GM21367 (cell line): ENCODE data around the gene PKP3.
"Not testable (repeated sequence)": the region's sequence is repeated elsewhere in the genome, so short reads cannot be mapped to it uniquely, and the experiment has no call there.

Source experiments
- ATAC-seq: cut with Tn5 transposase; IDR thresholded peaks from one replicate; pipeline ENCODE4 v1.9.1; 2021; ENCODE audit not compliant: unreplicated experiment

PKP3 gene

GRCh38 chr11:362642-363442 lies 31.2 kb upstream of the PKP3 start:
- no peak for ATAC-seq

DNA sequence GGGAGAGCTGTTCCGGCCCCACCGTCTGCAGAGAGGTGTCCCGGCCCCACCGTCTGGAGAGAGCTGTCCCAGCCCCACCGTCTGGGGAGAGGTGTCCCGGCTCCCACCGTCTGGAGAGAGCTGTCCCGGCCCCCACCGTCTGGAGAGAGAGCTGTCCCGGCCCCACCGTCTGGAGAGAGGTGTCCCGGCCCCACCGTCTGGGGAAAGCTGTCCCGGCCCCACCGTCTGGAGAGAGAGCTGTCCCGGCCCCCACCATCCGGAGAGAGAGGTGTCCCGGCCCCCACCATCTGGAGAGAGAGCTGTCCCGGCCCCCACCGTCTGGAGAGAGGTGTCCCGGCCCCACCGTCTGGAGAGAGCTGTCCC lies 30.6 kb upstream of the PKP3 start:
- ATAC-seq: not testable (repeated sequence)

GRCh38 chr11:363948-364761 lies 29.9 kb upstream of the PKP3 start:
- ATAC-seq: no peak

- ATAC-seq: no peak
These were observed 28.9 kb upstream of the PKP3 start for GRCh38 chr11:364991-365725.

DNA sequence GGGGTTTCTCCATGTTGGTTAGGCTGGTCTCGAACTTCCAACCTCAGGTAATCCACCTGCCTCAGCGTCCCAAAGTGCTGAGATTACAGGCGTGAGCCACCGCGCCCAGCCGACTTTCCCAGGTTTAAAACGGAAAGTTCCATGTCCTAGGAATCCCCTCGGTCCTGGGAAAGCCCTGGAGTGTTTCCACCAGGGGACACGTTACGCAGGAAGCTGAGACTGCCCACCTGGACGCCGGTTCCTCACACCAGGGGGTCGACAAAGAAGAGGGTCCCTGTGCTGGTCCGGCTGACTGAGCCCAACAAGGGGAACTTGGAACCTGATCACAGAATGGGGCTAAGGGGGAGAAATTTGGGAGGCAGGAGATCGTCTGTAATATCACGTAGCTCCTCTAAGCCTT lies 28.2 kb upstream of the PKP3 start:
- ATAC-seq: no peak

DNA sequence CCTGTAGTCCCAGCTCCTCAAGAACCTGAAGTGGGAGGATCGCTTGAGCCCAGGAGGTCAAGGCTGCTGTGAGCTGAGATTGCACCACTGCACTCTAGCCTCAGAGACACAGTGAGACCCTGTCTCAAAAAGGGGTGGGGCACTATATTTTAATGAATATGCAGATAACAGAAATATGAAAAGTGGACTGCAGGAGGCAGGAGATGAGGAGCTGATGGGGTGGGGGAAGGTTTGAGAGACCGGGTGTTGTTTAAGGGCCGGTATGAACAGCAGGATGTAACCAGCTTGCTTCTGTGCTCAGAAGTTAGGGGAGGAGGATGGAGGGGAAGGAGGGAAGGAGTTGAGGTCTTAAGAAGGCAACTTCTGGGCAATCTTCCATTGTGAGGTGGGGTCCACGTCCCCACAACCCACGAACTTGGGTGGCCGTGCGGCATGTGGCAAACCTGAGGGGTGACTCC lies 26.0 kb upstream of the PKP3 start:
- no peak for ATAC-seq

DNA sequence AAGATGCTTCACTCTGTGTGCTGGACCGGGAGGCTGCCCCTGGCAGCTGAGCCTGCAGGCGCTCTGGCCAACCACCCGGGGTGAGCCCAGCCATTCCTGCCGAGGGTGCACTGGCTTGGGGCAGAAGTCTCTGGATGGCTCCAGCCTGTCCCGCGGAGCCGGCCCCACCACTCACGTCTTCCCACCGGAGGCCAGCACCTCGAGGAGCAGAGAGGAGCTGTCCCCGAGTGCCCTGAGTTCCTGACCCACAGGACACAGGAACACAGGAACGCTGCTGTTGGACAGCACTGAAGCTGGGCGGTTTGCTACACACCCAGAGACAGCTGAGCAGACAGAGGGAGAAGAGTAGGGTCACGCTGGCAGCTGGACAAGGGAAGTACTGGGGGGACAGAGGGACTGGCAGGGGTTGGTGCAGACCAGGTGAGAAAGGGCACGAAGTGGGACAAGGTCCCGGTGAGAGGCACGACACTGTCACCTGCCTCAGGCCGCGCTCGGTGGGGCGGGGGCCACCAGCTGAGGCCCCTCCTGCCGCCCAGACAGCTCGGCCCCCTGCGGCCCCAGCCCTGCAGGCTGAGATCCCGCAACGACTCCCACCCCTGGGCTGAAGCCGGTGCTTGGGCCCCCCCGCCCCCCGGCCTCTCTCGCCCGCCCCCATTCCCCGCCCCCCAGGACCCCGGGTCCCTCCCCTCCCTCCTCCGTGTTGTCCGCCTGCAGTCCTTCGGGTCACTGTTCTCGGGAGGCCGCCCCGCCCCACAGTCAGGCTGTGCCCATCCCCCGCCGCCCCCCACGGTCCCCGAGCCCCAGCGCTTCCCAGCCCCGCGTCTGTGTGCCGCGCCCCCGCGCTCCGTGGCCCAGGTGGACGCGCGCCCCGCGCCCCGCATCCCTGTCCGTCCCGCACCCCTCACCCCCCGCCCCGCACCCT lies 25.3 kb upstream of the PKP3 start:
- ATAC-seq: no peak

DNA sequence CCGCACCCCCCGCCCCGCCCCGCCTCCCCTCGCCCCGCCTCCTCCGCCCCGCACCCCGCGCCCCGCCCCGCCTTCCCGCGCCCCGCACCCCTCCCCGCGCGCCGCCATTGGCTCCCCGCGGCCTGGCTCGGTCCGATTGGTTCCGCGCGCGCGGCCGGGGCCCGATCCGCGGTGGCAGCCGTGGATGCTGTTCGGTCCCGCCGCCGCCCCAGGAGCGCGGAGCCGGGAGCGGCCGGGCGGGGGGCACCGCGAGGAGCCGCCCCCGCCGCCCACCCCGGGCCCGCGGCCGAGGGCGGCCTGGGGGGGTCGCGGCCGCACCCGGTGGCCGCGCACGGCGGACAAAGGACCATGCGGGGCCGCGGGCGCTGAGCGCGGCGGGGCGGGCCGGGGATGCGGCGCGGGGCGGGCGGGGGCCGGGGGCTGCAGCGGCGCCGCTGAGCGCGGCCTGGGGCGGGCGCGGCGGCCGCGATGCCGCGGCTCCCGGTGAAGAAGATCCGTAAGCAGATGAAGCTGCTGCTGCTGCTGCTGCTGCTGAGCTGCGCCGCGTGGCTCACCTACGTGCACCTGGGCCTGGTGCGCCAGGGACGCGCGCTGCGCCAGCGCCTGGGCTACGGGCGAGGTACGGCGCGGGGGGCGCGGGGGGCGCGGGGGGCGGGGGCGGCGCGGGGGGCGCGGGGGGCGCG lies 24.5 kb upstream of the PKP3 start, which contains the start of gene B4GALNT4:
Gene B4GALNT4, plus strand, starts transcription at position 164 of the 683 bp plus-strand sequence. Its CDS starts 305 bp downstream, at position 469.
- ATAC-seq: no peak

GRCh38 chr11:370070-370941 lies 23.7 kb upstream of the PKP3 start:
- no peak for ATAC-seq

- no peak for ATAC-seq
These were observed 23.0 kb upstream of the PKP3 start for GRCh38 chr11:371051-371450.

DNA sequence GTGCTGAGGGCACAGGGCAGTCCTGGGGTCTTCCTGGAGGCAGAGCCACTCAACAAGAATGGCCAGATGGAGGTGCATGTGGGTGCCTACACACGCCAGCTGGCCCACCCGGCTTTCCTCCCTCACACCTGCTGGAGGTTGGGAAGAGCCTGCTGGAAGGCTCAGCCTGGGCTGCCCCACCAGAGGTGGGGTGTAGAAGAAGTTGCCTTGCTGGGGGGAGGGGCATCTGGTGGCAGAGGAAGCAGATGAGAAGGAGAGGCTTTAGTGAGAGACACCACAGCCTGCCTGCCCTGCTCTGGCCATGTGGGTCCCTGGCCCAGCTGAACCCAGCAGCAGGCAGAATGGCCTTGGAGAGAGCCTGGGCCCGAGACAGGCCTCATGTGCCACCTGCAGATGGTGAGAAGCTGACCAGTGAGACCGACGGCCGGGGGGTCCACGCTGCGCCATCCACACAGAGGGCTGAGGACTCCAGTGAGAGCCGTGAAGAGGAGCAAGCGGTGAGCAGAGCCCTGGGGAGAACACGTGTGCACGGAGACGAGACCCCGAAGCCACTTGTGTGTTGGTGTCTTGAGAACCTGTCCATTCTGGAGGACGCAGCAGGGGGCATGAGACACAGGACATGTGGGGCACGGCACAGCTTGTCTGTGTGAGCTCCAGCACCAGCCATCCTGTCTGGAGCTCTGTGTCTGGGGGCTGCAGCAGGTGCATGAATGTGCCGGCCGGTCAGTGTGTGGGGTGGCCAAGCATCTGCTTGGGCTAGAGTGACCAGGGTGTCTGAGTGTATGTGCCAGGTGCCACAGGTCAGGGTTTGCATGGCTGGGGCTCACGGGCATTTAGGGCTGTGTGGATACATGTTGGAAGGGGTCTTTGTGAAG lies 22.1 kb upstream of the PKP3 start:
- no peak for ATAC-seq

DNA sequence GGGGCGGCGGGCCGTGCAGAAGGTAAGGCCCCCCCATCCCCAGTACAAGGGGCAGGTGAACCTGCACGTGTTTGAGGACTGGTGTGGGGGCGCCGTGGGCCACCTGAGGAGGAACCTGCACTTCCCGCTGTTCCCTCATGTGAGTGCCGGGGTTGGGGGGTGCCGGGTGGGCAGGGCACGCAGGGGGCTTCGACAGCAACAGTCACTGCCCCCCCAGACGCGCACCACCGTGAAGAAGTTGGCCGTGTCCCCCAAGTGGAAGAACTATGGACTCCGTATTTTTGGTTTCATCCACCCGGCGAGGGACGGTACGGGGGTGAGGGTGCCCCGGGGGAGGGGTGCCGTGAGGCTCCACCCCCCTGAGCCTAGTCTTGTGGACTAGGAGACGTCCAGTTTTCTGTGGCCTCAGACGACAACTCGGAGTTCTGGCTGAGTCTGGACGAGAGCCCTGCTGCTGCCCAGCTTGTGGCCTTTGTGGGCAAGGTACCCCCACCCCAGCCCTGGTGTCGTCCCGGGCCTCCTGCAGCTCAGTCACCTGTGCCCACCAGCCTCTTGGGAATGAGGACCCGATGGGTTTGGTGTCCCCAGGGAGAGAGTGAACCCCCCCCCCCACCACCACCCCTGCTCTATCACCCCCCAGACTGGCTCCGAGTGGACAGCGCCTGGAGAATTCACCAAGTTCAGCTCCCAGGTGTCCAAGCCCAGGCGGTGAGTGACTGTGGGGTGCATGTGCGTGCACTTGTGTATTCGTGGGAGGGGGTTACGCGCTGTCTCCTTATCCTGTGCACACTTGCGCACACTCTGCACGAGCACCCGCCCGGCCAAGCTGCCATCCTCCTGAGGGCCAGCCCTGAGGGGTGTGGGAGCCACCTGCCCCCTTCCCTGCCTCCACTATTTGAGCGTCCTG lies 20.9 kb upstream of the PKP3 start:
- ATAC-seq: no peak

DNA sequence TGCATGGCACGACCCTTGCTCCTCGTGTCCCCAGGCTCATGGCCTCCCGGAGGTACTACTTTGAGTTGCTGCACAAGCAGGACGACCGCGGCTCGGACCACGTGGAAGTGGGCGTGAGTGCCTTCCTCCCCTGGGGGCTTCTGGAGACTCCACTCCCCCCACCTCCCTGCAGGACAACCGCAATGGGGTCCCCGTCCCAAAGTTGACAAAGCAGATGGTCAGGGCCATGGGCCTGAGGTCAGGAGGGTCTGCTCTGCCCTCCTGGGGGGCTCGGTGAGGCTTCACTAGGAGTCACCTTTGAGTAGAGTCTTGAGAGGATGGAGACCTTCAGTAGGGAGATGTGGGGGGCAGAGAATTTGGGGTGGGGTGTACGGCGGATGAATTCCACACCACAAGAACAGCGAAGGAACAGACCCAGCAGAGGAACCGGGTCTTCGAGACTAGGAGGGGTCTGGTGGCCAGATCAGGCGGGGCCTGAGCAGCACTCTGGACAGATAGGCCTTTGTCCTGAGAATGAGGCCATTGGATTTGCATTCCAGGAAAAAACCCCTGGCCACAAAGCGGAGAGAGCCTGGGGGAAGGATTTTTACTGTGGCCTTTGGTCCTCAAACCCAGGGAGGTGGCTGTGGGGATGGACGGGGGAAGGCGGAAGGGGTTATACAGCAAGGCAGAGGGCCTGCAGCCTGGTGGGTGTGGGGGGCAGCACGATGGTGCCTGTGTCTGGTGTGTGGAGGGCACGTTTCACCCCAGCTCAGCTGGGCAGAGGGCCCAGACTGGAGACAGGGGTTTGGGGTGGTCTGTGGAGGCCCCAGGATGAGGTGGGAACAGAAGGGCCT lies 20.1 kb upstream of the PKP3 start:
- no peak for ATAC-seq

GRCh38 chr11:375065-376025 lies 18.7 kb upstream of the PKP3 start:
- ATAC-seq: no peak
